Astrocyte of the cerebellum (primary cell): Measurements from ENCODE around the gene JUND.

Source experiments
- DNase-seq: peaks from one replicate; pipeline ENCODE4 v3.0.0-alpha.2; 2011; ENCODE audit warnings: low read depth
- H3K4me3 ChIP-seq: 2 replicates; pipeline ENCODE4 v1.5.1; 2011; ENCODE audit warnings: mild to moderate bottlenecking, low read depth, low read length, moderate library complexity
- in situ Hi-C: cut with HindIII; loops from 2 replicates; pipeline ENCODE4 v1.10.0; 2017; ENCODE audit warnings: low sequenced_read_pairs
- TF ChIP-seq, protein P1 (sequence below): IDR thresholded peaks from 2 replicates; pipeline ENCODE4 v1.5.1; 2012; ENCODE audit warnings: low read length, low read depth, moderate library complexity, mild to moderate bottlenecking; ENCODE audit errors: missing control alignments

JUND gene

DNA sequence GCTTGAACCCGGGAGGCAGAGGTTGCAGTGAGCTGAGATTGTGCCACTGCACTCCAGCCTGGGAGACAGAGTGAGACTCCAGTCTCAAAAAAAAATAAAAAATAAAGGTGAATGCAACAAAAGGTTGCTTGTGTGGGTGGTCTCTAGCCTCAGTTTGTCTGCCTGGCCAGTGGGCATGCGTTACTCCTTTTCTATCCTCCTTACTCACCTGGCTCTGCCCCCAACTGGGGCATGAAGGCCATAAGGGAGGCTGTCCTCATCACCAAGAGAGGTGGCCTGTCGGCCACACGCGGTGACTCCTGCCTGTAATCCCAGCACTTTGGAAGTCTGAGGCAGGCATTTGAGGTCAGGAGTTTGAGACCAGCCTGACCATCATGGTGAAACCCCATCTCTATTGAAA lies 1.9 kb upstream of the JUND start:
- no peak for DNase-seq
- no peak overlapping the region for H3K4me3 ChIP-seq
- TF ChIP-seq, protein P1, sequence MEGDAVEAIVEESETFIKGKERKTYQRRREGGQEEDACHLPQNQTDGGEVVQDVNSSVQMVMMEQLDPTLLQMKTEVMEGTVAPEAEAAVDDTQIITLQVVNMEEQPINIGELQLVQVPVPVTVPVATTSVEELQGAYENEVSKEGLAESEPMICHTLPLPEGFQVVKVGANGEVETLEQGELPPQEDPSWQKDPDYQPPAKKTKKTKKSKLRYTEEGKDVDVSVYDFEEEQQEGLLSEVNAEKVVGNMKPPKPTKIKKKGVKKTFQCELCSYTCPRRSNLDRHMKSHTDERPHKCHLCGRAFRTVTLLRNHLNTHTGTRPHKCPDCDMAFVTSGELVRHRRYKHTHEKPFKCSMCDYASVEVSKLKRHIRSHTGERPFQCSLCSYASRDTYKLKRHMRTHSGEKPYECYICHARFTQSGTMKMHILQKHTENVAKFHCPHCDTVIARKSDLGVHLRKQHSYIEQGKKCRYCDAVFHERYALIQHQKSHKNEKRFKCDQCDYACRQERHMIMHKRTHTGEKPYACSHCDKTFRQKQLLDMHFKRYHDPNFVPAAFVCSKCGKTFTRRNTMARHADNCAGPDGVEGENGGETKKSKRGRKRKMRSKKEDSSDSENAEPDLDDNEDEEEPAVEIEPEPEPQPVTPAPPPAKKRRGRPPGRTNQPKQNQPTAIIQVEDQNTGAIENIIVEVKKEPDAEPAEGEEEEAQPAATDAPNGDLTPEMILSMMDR = no peak
- in situ Hi-C loops = no loop called here

DNA sequence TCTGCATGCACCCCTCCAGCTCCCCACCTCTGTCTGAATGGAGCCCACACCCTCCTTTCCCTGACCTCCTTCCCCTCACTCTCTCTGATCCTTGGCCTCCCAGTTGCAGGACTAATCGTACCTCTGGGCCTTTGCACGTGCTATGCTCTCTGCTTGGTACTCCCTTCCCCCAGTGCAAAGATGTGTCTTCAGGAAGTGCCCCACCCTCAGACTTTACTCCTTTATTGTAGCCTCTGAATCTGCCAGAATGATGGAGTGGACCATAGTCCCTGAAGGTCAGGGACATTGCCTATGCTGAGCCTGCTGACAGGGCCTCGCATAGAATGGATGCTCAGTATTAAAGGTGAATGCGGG lies 1.3 kb upstream of the JUND start:
- peak overlapping the region; percentile 45 for H3K4me3 ChIP-seq
- TF ChIP-seq, protein P1 = no peak
- in situ Hi-C loops = no loop called here
- no peak for DNase-seq

DNA sequence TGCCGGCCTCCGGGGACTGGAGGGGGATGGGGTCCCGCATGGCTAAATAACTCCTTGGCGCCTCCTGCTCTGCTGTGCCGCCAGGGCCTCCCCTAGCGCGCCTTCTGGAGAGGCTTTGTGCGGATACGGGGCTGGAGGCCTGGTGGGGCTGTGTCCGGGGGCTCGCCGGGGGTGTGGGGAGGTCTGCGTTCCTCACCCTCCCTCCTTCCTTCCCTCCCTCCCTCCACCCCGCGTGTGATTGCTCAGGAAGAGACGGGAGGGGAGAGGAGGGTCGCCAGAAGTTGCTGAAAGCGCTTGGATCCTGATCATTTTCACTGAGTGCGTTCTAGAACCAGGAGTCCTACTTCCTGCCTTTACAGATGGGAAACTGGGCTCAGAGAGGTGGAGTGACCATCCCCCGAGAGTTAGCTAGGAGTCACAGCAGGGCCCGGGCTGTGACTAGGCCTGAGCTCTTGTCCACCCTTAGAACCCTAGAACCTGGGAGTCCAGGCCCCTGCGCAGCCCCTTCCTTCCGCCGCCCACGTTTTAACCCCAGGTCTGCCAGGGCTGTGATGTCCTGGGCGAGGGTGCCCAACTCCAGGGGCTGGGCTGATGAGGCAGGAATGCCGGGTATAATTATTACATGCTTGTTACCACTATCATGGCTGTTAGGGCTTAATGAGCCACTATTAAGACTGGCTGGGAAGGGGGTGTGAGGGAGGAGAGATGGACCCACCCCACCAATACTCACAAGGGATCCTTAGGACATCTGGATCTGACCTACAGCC lies 782 bp upstream of the JUND start:
- TF ChIP-seq, protein P1 = no peak
- H3K4me3 ChIP-seq = peak overlapping the region; percentile 45
- in situ Hi-C loops = no loop called here
- DNase-seq = no peak

DNA sequence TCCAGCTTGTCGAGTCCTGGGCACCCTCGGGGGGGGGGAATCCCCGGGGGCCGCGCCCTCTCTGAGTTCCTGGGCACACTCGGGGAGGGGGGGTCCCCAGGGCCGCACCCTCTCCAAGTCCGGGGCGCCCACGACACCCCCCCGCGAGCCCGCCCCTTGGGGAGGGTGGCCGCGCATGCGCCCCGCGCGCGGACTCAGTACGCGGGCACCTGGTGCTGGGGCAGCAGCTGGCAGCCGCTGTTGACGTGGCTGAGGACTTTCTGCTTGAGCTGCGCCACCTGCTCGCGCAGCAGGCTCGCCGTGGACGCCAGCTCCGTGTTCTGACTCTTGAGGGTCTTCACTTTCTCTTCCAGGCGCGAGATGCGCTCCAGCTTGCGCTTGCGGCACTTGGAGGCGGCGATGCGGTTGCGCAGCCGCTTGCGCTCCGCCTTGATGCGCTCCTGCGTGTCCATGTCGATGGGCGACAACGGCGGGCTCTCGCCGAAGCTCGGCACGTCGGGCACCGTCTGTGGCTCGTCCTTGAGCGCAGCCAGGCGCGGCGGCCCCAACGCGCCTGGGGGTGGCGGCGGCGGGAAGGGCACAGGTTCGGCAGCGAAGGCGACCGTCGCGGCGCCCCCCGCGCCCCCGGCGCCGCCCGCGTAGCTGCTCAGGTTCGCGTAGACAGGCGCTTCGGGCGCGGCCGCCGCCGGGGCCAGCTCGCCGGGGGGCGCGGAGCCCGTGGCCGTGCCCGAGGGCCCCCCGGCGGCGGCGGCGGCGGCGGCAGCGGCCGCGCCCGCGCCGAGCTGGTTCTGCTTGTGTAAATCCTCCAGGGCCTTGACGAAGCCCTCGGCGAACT lies 958 bp downstream of the JUND start:
- peak overlapping the region; percentile 98 for H3K4me3 ChIP-seq
- TF ChIP-seq, protein P1 = no peak
- in situ Hi-C loops = no loop called here
- DNase-seq = no peak

DNA sequence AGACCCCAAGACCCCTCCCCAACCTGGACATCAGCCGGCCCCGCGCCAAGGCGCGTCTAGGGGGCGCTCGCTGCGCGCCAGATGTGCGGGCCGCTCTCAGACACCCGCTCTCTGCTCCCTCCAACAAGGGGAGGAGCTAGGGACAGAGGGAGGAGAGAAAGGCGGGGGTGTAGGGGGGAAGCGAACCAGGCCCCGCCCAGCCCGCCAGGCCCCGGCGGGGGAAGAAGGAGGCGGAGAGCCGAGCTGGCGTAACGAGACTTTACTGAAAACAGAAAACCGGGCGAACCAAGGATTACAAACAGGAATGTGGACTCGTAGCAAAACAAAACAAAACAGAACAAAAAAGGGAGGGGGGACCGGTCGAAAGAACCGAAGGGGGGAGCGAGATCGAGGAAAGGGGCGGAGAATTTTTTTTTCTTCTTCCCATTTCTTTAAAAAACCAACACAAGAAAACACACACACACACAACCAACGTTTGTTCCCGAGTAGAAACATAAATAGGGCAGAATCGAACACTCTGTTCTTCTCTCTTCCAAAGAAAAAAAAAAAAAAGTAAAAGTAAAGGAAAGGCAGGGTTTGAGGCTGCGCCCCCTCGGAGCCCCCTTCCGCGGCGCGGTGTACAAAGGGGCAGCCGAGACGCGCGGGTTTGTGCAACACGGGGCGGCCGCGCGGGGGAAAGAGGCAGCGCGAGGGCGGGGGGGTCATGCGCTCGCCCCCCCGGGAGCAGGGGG lies 1.7 kb downstream of the JUND start:
- TF ChIP-seq, protein P1 = peak; percentile 85
- peak overlapping the region; percentile 98 for H3K4me3 ChIP-seq
- in situ Hi-C loops = no loop called here
- DNase-seq = peak; percentile 83

DNA sequence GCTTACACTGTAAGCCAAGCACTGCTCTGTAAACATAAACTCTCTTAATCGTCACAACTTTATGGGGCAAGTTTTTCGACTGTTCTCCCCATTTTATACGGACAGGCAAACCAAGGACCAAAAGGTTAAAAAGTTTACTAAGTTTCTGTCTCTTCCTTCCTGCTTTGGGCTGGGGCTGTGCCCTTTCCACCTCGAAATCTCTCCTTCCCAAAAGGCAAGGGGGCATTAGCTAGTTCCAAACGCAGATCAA lies 2.2 kb downstream of the JUND start:
- in situ Hi-C loops = no loop called here
- TF ChIP-seq, protein P1 = no peak
- H3K4me3 ChIP-seq = peak overlapping the region; percentile 98
- no peak for DNase-seq
